HG02623 (cell line): ENCODE results near the gene TRMT1.

Source experiments
- ATAC-seq: cut with Tn5 transposase; IDR thresholded peaks from one replicate; pipeline ENCODE4 v1.9.1; 2021; ENCODE audit warnings: moderate library complexity; ENCODE audit not compliant: unreplicated experiment

The TRMT1 gene

DNA sequence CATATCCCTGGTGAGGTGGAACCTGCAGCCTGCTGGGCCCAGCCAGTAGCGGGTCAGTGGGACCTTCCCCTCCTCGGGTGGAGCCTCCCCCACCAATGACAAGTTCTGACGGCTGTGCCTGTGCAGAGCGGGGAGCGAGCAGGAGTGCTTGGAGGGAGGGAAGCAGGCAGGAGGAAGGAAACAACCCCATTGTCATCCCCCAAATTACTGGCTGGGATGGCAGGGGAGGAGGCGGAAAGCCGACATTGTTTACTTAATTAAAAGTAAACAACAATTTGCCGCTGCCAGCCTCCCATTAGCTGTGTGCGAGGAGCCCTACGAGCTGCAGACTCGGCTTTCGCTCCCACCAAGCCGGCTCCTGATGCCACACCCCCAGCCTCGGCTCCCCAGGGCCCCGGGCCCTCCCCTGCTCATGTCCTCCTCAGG is 59.4 kb downstream of the TRMT1 start:
- no peak for ATAC-seq

DNA sequence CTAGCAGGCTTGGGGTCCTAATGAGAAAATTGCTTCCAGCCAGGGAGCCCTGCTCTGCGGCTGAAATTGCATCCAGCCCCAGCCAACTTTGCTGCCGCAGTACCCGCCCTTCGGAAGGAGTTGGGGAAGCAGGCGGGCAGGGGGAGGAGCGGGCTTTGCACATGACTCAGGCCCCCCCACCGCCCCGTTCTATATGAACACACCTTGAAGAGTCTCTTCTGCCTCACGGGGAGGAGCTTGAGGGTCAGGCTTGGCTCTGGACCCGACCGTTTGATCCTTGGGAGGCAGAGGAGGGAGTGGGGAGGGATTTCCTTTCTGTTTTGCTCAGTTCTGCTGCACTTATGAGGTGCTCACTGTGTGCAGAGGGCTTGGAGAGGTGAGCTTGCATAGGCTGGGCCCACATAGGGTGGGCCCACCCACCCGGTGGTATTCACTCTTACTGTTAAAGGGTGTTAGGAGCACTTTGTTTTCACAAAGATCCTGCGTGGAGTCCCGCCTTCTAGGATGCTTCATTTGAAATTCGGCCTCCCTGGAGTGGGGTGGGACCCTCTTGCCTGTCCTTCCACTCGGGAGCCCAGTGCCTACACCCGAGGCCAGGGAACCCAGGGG is 60.4 kb downstream of the TRMT1 start:
- no peak for ATAC-seq

DNA sequence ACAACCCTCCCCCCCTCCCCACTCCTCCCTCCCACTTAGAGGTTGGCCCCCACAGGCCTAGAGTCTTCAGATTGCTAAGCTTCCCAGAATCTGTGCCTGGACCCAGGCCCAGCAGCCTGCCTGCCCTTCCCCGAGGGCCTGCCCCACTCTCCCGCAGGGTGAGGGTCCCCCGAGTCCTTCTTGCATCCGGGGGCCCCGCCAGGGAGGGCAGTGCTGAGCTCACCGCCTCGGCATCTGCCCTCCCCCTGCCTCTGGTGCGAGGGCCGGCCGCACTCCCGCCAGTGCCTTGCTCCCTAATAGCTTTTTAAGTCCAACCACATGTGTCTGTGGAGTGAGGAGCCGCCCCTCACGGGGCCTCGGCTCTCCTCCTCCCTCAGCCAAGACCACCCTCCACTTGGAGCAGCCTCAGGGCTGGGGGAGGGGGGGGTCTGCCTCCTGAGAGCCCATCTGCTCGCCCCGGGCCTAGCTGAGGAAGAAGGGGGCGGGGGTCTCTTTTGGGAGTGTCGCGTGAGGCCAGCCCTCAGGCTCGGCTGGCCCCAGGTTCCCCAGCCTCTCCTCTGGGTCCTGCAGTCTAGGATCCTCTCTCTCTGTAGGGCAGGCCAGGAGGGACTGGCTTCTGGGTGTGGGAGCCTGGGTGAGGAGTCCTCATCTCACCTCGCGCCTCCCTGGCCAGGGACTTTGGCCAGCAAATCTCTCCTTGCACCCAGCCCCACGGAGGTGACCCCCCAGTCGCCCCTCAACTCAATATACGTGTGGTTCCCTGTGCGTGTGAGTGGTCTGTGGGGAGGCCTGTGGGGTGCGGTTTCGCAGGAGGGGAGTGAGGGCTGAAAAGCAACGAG is 61.1 kb downstream of the TRMT1 start:
- no peak for ATAC-seq
